ENCODE measurements around the gene ENPP7.

Gene ENPP7

DNA sequence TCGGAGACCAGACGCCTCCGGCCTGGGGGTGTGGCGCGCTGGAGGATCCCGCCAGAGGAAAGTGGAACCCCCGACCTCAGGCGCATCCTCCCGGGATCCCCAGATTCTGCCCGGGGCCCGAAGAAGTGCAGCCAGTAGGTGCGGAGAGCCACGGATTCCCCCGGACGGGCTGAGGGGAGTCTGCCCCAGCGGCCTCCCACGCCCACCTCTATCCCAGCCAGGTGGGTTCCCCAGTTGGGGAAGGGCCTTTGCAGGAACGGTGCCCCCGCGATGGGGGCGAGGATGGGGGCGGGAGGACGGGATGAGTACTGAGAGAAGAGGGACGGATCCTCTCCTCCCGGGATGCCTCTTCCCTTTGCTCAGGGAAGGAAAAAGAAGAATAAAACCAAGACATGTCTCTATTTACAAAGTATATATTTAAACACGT is 61.0 kb downstream of the ENPP7 start:
- DNase-seq (ENCODE audit: low read depth in 2 of 2): no peak

Data from fibroblast of skin of left quadriceps (primary cell).